Effector memory CD8-positive, alpha-beta T cell (primary cell): ENCODE data around the gene LDLRAD3.

Source experiments
- ATAC-seq: fragments of 150-1000 bp; cut with Tn5 transposase; replicated peaks from 2 replicates; pipeline ENCODE4 v1.10.0; 2021; ENCODE audit warnings: mild to moderate bottlenecking, moderate library complexity
- DNase-seq, 3 experiments: peaks; one replicate each; pipeline ENCODE4 v3.0.0; 2021
- H3K27ac Mint-ChIP-seq, 2 donors: one replicate each; pipeline ENCODE4 v1.8.0; 2022; ENCODE audit warnings: mild to moderate bottlenecking in 2 of 2, mixed read lengths in 2 of 2, moderate library complexity in 2 of 2
- H3K27me3 Mint-ChIP-seq, 2 donors: one replicate each; pipeline ENCODE4 v1.8.0; 2022; ENCODE audit warnings: mixed read lengths in 2 of 2
- H3K36me3 Mint-ChIP-seq: one replicate; pipeline ENCODE4 v1.8.0; 2022; ENCODE audit warnings: mild to moderate bottlenecking, moderate library complexity, mixed read lengths; ENCODE audit not compliant: insufficient read depth
- H3K4me1 Mint-ChIP-seq, 2 donors: one replicate each; pipeline ENCODE4 v1.8.0; 2022; ENCODE audit warnings: low read depth in 2 of 2, mixed read lengths in 2 of 2
- H3K4me3 Mint-ChIP-seq, 2 donors: one replicate each; pipeline ENCODE4 v1.8.0; 2022; ENCODE audit warnings: mild to moderate bottlenecking in 2 of 2, mixed read lengths in 2 of 2, moderate library complexity in 2 of 2
- H3K9me3 Mint-ChIP-seq, 2 donors: one replicate each; pipeline ENCODE4 v1.8.0; 2022; ENCODE audit warnings: mixed read lengths in 2 of 2

The LDLRAD3 gene

DNA sequence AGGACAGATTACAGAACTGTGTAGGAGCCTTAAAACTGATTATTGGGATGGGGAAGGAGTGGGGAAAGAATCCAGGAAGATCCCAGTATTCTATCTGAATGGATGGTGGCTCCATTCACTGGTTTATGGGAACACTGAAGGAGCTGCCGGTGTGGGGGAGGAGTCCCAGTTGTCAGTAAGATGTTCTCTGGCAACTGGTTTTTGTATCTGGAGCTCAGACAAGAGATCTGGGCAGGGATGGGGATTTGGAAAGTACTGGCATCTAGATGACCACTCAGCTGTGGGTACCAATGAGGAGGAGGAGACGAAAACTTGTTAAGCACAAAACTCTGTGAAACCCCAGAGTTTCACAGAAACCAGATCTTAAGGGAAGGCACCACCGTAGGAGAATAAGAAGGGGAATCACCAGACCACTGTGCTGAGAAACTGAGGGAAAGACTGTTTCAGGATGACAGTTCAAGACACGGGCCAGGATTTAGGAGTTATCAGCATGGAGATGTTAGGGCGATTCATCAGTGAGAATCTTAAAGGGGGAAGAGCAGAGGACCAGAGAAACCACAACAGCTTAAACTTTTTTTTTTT is 28.1 kb downstream of the LDLRAD3 start:
- no peaks in the 10 kb centered on the region for H3K4me1 Mint-ChIP-seq
- H3K36me3 Mint-ChIP-seq: peaks cover 2% of the 10 kb centered on the region
- H3K27ac Mint-ChIP-seq: no peak overlapping the region
- H3K9me3 Mint-ChIP-seq: peaks cover 0 to 12% of the 10 kb centered on the region in 2 donors
- no peak overlapping the region for H3K4me3 Mint-ChIP-seq
- ATAC-seq (no peak), DNase-seq (no peak)
- peaks cover 30% of the 10 kb centered on the region in 2 donors for H3K27me3 Mint-ChIP-seq

DNA sequence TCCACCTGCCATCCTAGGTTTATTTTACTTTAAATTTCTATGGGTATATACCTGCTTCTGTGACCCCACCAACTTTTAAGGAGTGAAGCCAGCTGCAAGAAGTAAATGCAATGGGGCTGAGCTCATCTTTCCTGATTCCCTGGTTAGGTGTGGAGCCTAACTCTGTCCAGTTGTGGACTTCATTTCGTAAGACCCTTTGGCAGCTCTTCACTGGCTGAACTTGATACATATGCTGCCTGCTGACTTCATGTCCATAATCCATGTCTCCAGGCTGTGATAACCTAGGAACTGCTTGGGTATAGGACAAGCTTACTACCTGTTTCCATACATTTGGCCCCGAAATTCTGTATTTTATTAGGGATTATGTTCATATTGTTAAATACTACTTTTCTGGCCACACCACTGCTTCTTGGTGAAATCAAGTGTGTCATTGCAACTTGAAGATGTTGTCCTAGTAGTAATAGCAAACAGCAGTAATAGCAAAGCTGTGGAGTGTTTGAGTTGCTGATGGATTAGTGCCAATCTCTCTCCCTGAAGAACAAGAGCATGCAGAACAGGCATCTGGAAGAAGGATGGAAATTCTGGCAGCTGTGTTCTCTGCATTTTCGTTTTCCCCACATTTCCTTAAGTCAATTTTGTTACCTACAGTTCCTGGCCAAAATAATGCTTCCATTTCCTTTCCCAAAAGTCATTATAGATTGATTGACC is 31.2 kb downstream of the LDLRAD3 start:
- Mint-ChIP-seq H3K9me3 (peaks cover 0 to 12% of the 10 kb centered on the region in 2 donors), H3K4me1 (no peaks in the 10 kb centered on the region), H3K4me3 (no peak overlapping the region), H3K27me3 (peaks cover 35 to 51% of the 10 kb centered on the region in 2 donors), H3K27ac (no peak overlapping the region), H3K36me3 (peaks cover 2% of the 10 kb centered on the region)
- DNase-seq (no peak), ATAC-seq (no peak)

DNA sequence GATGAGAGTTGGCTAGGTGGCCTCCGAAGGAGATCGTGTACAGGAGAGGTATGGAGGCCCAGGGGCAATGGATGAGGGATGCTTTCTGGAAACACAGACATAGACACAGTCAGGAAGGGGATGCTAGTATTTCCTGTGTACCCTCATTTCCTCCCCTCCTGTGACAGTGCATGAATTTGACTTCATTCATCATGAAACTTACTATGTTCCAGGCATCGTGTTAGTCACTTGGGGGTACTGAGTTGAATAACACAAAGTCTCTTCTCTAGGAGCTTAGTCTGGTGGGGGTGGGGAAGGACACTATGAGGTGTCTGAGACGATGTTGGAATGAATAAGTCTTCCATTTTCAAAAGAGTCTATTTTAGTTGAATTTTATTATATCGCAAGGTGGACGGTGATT is 32.6 kb downstream of the LDLRAD3 start:
- Mint-ChIP-seq H3K36me3 (peaks cover 2% of the 10 kb centered on the region), H3K27ac (no peak overlapping the region), H3K27me3 (peaks cover 33 to 46% of the 10 kb centered on the region in 2 donors), H3K4me3 (no peak overlapping the region), H3K4me1 (no peaks in the 10 kb centered on the region), H3K9me3 (peaks cover 0 to 12% of the 10 kb centered on the region in 2 donors)
- ATAC-seq: no peak
- DNase-seq: no peak

DNA sequence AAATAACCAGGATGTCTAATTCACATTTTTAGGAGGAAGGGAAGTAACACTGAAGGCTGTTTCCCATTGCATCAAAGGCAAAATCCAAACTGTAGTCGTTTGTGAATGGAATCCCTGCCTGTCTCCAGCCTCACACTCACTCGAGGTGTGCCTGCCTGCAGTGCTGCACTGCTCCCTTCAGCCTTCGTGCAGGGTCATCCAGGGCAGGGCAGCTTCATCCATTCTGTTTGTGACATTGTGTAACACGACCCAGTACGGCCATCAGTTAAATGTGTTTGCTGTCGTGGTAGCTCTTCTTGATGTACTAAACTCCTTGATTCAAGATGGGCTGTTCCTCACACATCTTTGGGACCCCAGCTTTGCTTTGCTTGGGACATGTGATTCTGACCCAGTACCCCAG is 34.3 kb downstream of the LDLRAD3 start:
- H3K27ac Mint-ChIP-seq: no peak overlapping the region
- H3K36me3 Mint-ChIP-seq: no peaks in the 10 kb centered on the region
- ATAC-seq: no peak
- no peak for DNase-seq
- H3K4me3 Mint-ChIP-seq: no peak overlapping the region
- H3K27me3 Mint-ChIP-seq: peaks cover 27 to 47% of the 10 kb centered on the region in 2 donors
- H3K4me1 Mint-ChIP-seq: no peaks in the 10 kb centered on the region
- peaks cover 0 to 12% of the 10 kb centered on the region in 2 donors for H3K9me3 Mint-ChIP-seq

DNA sequence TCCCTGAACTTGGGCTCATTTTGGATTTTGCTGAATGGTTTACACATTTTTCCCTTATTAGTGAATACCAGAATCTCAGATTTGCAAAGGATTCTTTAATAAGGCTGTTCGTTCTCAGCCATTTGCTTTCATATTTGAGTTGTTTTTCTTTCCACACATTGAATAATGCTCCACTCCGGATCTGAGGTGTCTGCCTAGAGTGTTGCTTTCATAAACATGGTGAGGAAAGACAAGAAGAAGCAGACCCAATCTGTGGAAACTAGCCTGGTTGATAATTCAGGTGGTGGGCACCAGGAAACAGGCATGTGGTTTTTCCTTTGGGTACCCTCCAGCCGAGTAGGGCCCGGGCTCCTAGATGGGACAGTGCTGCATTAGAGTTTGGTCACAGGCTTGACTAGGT is 35.0 kb downstream of the LDLRAD3 start:
- Mint-ChIP-seq H3K27ac (no peak overlapping the region), H3K4me3 (no peak overlapping the region), H3K36me3 (no peaks in the 10 kb centered on the region), H3K27me3 (peaks cover 27 to 47% of the 10 kb centered on the region in 2 donors), H3K9me3 (peaks cover 0 to 12% of the 10 kb centered on the region in 2 donors), H3K4me1 (no peaks in the 10 kb centered on the region)
- ATAC-seq: no peak
- no peak for DNase-seq

DNA sequence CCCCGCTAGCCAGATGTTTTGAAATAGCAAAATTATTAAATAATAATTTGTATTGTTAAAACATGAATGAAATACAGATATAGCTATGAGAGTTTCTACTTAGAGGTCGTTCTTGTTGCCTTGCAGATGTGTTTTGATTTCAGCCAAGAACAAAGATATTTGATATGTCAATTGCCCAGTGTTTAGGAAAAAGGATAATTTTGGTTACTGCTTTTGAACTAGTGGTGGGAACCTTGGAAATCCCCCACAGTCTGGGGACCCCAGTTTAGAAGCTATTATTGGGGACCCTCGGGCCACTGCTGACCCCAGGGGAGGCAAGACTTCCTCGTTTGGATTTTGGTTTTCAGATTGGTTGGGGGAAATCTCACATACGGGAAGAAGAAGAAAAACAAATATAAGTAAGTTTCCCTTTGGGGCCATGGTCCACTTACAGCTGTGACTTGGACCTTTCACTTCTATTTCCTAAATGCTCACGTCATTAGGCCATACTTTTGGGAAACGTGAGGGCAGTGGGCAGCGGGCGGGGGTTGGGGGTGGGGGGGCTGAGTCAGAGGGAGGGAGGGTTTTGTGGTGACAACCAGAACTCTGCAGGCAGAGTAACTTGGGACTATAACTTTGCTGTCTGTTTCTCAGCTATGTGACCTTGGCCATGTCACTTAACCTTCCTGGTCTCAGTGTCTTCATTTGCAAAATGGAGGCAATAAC is 37.0 kb downstream of the LDLRAD3 start:
- H3K4me1 Mint-ChIP-seq: no peaks in the 10 kb centered on the region
- H3K27me3 Mint-ChIP-seq: peaks cover 21 to 41% of the 10 kb centered on the region in 2 donors
- no peak overlapping the region for H3K4me3 Mint-ChIP-seq
- peaks cover 0 to 7% of the 10 kb centered on the region in 2 donors for H3K9me3 Mint-ChIP-seq
- no peak overlapping the region for H3K27ac Mint-ChIP-seq
- DNase-seq (no peak), ATAC-seq (no peak)
- no peaks in the 10 kb centered on the region for H3K36me3 Mint-ChIP-seq

DNA sequence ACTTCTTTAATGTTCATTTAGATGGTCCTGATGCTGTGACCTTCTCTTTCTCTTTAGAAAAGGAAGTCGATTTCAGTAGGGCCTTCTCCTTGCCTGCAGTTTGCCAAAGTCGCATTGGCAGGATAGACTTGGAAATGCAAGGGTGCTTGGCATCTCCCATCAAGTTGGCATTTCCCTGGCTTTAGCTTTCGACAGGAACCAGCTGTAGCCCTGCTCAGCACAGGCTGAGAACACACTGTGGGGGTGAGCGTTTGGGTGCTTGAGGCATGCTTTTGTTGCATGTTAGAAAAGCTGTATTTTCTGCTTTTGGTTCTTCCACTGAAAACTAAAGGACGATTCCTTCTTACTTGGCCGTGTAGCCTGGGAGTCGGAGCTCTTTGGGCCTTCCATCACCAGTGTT is 37.7 kb downstream of the LDLRAD3 start:
- DNase-seq (no peak), ATAC-seq (no peak)
- Mint-ChIP-seq H3K9me3 (no peaks in the 10 kb centered on the region), H3K27ac (no peak overlapping the region), H3K4me1 (no peaks in the 10 kb centered on the region), H3K36me3 (no peaks in the 10 kb centered on the region), H3K27me3 (peaks cover 14 to 34% of the 10 kb centered on the region in 2 donors), H3K4me3 (no peak overlapping the region)

DNA sequence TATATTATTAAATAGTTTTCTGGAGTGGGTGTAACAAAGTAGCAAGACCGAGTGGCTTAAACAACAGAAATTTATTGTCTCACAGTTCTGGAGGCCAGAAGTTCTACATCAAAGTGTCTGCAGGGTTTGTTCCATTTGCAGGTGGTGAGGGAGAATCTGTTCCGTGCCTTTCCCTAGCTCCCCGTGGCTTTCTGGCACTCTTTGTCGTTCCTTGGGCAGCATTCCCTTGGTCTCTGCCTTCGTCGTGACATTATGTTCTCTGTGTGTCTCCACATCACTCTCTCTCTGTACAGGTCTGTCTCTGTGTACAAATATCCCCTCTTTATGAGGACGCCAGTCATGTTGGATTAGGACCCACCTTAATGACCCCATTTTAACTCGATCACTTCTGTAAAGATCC is 38.2 kb downstream of the LDLRAD3 start:
- no peak for ATAC-seq

DNA sequence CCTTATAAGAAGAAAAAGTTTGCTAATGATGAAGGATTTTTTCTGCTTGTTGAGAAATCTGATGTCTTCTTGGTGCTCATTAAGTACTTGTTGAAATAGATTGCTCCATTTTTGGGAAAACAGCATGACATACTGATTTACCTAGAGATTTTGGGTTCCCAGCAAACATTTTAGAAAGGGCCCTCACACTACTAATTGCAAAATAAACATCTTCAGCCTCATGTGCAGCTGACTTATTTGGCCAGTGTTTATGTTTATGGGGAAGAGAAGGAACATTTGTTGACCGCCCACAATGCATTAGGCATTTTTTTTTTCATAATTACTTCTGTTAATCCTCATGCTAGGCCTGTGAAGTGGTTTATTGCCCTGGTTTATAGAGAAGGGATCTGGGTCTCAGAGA is 40.1 kb downstream of the LDLRAD3 start:
- no peaks in the 10 kb centered on the region for H3K9me3 Mint-ChIP-seq
- DNase-seq: no peak
- H3K4me3 Mint-ChIP-seq: no peak overlapping the region
- peaks cover 9 to 24% of the 10 kb centered on the region in 2 donors for H3K27me3 Mint-ChIP-seq
- ATAC-seq: no peak
- H3K27ac Mint-ChIP-seq: no peak overlapping the region
- H3K36me3 Mint-ChIP-seq: no peaks in the 10 kb centered on the region
- H3K4me1 Mint-ChIP-seq: no peaks in the 10 kb centered on the region

More for the DNA sequence above, 38.2 kb downstream of the LDLRAD3 start:
- H3K4me3 Mint-ChIP-seq: no peak overlapping the region
- H3K27ac Mint-ChIP-seq: no peak overlapping the region
- no peak for DNase-seq
- H3K27me3 Mint-ChIP-seq: peaks cover 11 to 29% of the 10 kb centered on the region in 2 donors
- no peaks in the 10 kb centered on the region for H3K9me3 Mint-ChIP-seq
- H3K36me3 Mint-ChIP-seq: no peaks in the 10 kb centered on the region
- H3K4me1 Mint-ChIP-seq: no peaks in the 10 kb centered on the region

DNA sequence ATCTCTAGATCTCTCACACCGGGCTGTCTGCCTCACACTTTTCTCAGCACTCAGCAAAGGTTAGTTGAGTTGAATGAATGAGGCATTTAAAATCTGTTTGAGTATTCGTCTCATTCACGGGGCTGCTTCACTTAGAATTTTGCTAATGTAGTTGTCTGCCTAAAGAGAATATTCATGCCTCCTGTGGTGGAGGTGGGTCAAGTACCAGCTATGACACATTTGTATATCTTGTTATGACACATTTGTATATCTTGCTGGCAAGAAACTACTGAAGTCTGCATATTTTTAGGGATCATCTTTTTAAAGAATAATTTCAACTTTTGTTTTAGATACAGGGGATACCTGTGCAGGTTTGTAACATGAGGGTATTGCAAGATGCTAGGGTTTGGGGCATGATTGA is 43.1 kb downstream of the LDLRAD3 start:
- ATAC-seq (no peak), DNase-seq (no peak)
- Mint-ChIP-seq H3K4me1 (no peaks in the 10 kb centered on the region), H3K27me3 (peaks cover 12 to 40% of the 10 kb centered on the region in 2 donors), H3K27ac (no peak overlapping the region), H3K4me3 (no peak overlapping the region), H3K9me3 (no peaks in the 10 kb centered on the region), H3K36me3 (no peaks in the 10 kb centered on the region)

DNA sequence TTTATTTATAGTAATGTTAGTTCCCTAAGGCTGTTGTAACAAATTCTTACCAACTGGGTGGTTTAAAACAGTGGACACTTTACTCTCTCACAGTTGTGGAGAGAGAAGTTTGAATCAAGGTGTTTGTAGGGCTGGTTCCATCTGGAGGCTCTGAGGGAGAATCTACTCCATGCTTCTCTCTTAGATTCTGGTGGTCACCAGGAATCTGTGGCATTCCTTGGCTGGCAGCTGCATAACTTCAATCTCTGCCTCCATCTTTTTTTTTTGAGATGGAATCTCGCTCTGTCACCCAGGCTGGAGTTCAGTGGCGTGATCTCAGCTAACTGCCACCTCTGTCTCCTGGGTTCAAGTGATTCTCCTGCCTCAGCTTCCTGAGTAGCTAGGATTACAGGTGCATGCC is 46.3 kb downstream of the LDLRAD3 start:
- peaks cover 0 to 2% of the 10 kb centered on the region in 2 donors for H3K9me3 Mint-ChIP-seq
- peaks cover 33 to 52% of the 10 kb centered on the region in 2 donors for H3K27me3 Mint-ChIP-seq
- ATAC-seq (no peak), DNase-seq (no peak)
- H3K36me3 Mint-ChIP-seq: no peaks in the 10 kb centered on the region
- no peak overlapping the region for H3K27ac Mint-ChIP-seq
- H3K4me3 Mint-ChIP-seq: no peak overlapping the region
- no peaks in the 10 kb centered on the region for H3K4me1 Mint-ChIP-seq

DNA sequence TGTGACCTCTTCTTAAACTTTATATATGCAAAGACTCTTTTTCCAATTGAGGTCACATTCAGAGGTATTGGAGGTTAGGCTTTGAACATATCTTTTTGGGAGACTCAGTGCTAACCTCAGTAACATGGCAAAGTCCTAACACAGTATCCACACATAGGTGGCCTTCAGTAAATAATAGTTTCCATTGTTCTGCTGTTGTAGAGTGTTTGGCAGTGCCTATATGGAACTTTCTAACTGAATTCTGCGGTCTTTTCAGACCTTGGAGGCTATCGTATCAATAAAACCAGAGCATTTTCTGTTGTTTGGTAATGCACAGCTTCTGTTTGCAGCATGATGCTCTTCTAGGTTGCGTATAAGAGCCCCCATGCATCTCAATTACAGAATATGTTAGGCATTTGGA is 47.0 kb downstream of the LDLRAD3 start:
- H3K27ac Mint-ChIP-seq: no peak overlapping the region
- H3K27me3 Mint-ChIP-seq: peaks cover 32 to 53% of the 10 kb centered on the region in 2 donors
- no peaks in the 10 kb centered on the region for H3K4me1 Mint-ChIP-seq
- H3K4me3 Mint-ChIP-seq: no peak overlapping the region
- peaks cover 0 to 2% of the 10 kb centered on the region in 2 donors for H3K9me3 Mint-ChIP-seq
- H3K36me3 Mint-ChIP-seq: no peaks in the 10 kb centered on the region
- no peak for DNase-seq
- ATAC-seq: no peak

DNA sequence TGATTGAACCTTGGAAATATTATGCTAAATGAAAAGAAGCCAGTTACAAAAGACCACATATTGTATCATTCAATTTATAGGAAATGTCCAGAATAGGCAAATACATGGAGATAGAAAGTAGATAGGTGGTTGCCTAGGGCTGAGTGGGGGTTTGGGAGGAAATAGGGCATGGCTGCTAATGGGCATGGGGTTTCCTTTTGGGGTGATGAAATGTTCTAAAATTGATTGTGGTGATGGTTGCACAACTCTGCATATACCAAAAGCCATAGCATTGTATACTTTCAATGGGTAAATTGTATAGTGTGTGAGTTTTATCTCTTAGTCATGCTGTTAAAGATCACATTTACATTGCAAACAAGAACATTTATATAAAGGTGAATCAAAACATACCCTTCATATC is 48.7 kb downstream of the LDLRAD3 start:
- peaks cover 32 to 55% of the 10 kb centered on the region in 2 donors for H3K27me3 Mint-ChIP-seq
- no peak for DNase-seq
- no peaks in the 10 kb centered on the region for H3K36me3 Mint-ChIP-seq
- peaks cover 0 to 2% of the 10 kb centered on the region in 2 donors for H3K9me3 Mint-ChIP-seq
- no peak overlapping the region for H3K4me3 Mint-ChIP-seq
- H3K4me1 Mint-ChIP-seq: no peaks in the 10 kb centered on the region
- ATAC-seq: no peak
- H3K27ac Mint-ChIP-seq: no peak overlapping the region

DNA sequence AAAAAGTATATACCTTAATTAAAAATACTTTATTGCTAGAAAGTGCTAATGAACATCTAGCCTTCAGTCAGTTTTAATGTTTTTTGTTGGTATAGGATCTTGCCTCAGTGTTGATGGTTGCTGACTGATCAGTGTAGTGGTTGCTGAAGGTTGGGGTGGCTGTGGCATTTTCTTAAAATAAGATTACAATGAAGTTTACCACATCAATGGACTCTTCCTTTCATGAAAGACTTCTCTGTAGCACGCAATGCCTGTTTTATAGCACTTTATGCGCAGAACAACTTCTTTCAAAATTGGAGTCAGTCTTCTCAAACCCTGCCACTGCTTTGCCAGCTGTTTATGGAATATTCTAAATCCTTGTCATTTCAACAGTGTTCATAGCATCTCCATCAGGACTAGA is 50.6 kb downstream of the LDLRAD3 start:
- no peak for DNase-seq

More for the DNA sequence above, 50.6 kb downstream of the LDLRAD3 start:
- no peak overlapping the region for H3K4me3 Mint-ChIP-seq
- H3K36me3 Mint-ChIP-seq: no peaks in the 10 kb centered on the region
- H3K9me3 Mint-ChIP-seq: peaks cover 0 to 2% of the 10 kb centered on the region in 2 donors
- H3K27ac Mint-ChIP-seq: no peak overlapping the region
- no peak for ATAC-seq
- H3K27me3 Mint-ChIP-seq: peaks cover 32 to 48% of the 10 kb centered on the region in 2 donors
- H3K4me1 Mint-ChIP-seq: no peaks in the 10 kb centered on the region
